CD4-positive, alpha-beta T cell (primary cell): ENCODE measurements around the gene NQO2. TPM values are rescaled to one million over a fixed set of nuclear protein-coding genes. Genes with fewer than 3 reads are reported as not detected.

Experiments used
- ATAC-seq: fragments of 200-7000 bp; cut with Tn5 transposase; one replicate; pipeline ENCODE4 v1.10.0; 2022; ENCODE audit warnings: mild to moderate bottlenecking; ENCODE audit not compliant: poor library complexity
- CTCF ChIA-PET: fragments of 350-600 bp; sonication (Branson Sonifier 250); formaldehyde crosslinking; loops from one replicate; lab custom pipeline; 2021; ENCODE audit warnings: antibody characterized with exemption, inconsistent platforms; lab: Charles Lee
- POLR2A ChIA-PET: fragments of 350-600 bp; sonication (Branson Sonifier 250); formaldehyde crosslinking; loops from one replicate; lab custom pipeline; 2021; ENCODE audit warnings: antibody characterized with exemption, inconsistent platforms; lab: Charles Lee
- DNase-seq, 14 experiments: peaks; one replicate each; pipeline ENCODE4 v3.0.0-alpha.2; 2013 to 2020; ENCODE audit warnings: mixed read lengths in 2 of 14
- H3K27ac ChIP-seq, 2 donors: one replicate each; pipeline versions ENCODE4 v1.5.1 to v1.7.0; 2013; ENCODE audit warnings: low read length in 2 of 2, low read depth in 1 of 2, mild to moderate bottlenecking in 1 of 2
- H3K27me3 ChIP-seq, 2 experiments: 1 replicate in 1 of 2; 2 replicates in 1 of 2; pipeline versions ENCODE4 v1.6.1 to v1.7.0; 2013; ENCODE audit warnings: low read length in 2 of 2, control low read depth in 1 of 2, mild to moderate bottlenecking in 1 of 2, moderate library complexity in 1 of 2; ENCODE audit not compliant: insufficient read depth in 2 of 2, control insufficient read depth in 1 of 2
- H3K36me3 ChIP-seq: one replicate; pipeline ENCODE4 v1.6.1; 2013; ENCODE audit warnings: low read length, control low read depth; ENCODE audit not compliant: insufficient read depth
- H3K4me1 ChIP-seq: one replicate; pipeline ENCODE4 v1.6.1; 2013; ENCODE audit warnings: low read length, control low read depth; ENCODE audit not compliant: insufficient read depth
- H3K4me3 ChIP-seq: one replicate; pipeline ENCODE4 v1.5.1; 2013; ENCODE audit warnings: mild to moderate bottlenecking, low read length, moderate library complexity
- H3K9me3 ChIP-seq, 2 experiments: 1 replicate in 1 of 2; 2 replicates in 1 of 2; pipeline versions ENCODE4 v1.6.1 to v1.7.0; 2013; ENCODE audit warnings: low read length in 2 of 2, mild to moderate bottlenecking in 2 of 2, control low read depth in 1 of 2, moderate library complexity in 1 of 2; ENCODE audit not compliant: control insufficient read depth in 1 of 2, insufficient read depth in 1 of 2
- H3K27ac Mint-ChIP-seq: one replicate; pipeline ENCODE4 v1.8.0; 2020; ENCODE audit warnings: mixed read lengths
- H3K27me3 Mint-ChIP-seq: one replicate; pipeline ENCODE4 v1.8.0; 2021; ENCODE audit warnings: mixed read lengths
- H3K36me3 Mint-ChIP-seq: one replicate; pipeline ENCODE4 v1.8.0; 2021; ENCODE audit warnings: low read depth, mixed read lengths
- H3K4me1 Mint-ChIP-seq: one replicate; pipeline ENCODE4 v1.8.0; 2021; ENCODE audit warnings: low read depth, mixed read lengths
- H3K4me3 Mint-ChIP-seq: one replicate; pipeline ENCODE4 v1.8.0; 2020; ENCODE audit warnings: mild to moderate bottlenecking, mixed read lengths
- H3K9me3 Mint-ChIP-seq: one replicate; pipeline ENCODE4 v1.8.0; 2020; ENCODE audit warnings: mixed read lengths
- CTCF ChIP-seq: fragments of 200-600 bp; IDR thresholded peaks from one replicate; pipeline ENCODE4 v1.8.0; 2022; ENCODE audit warnings: antibody characterized with exemption, mild to moderate bottlenecking
- intact Hi-C, 2 experiments: fragments of 100-400 bp; cut with DNase I in 1 of 2; cut with micrococcal nuclease in 1 of 2; formaldehyde crosslinking; loops; one replicate each; pipeline versions ENCODE4 v1.15.1 to v1.9.0; 2023 to 2025; cut with DNase I, micrococcal nuclease
- total RNA-seq, 174 experiments: library from RNA in 2 of 174; stranded (reverse) in 2 of 174; gene quantifications; one replicate each; pipeline ENCODE4 v1.2.3 and lab custom pipeline; 2021 to 2026

NQO2 gene
- total RNA-seq, 2 experiments from 2014 or later: 6.7 to 7.7 TPM

GRCh38 chr6:3016473-3017280, 17.0 kb downstream of the NQO2 start:
- ChIA-PET POLR2A (interaction anchor here (1.0 kb wide), 1 partner anchor 10 kb away, joined by 3 read pairs; no protein-coding TSS in a partner anchor), CTCF (no interaction called here)
- no peaks in the 10 kb centered on the region for H3K4me1 Mint-ChIP-seq
- Histone ChIP-seq H3K4me1 (peaks cover 2% of the 10 kb centered on the region), H3K27me3 (no peaks in the 10 kb centered on the region), H3K36me3 (peaks cover 51% of the 10 kb centered on the region), H3K4me3 (no peak overlapping the region), H3K27ac (no peak overlapping the region), H3K9me3 (peaks cover 7 to 9% of the 10 kb centered on the region in 2 experiments)
- no peak overlapping the region for H3K4me3 Mint-ChIP-seq
- no peaks in the 10 kb centered on the region for H3K27me3 Mint-ChIP-seq
- peaks cover under 1% of the 10 kb centered on the region for H3K9me3 Mint-ChIP-seq
- no peak for TF ChIP-seq CTCF
- intact Hi-C loops: no loop called here
- ATAC-seq: no peak
- H3K36me3 Mint-ChIP-seq: peaks cover 79% of the 10 kb centered on the region
- no peak for DNase-seq
- no peak overlapping the region for H3K27ac Mint-ChIP-seq

- Mint-ChIP-seq H3K36me3 (peaks cover 73% of the 10 kb centered on the region), H3K9me3 (no peaks in the 10 kb centered on the region), H3K4me1 (no peaks in the 10 kb centered on the region), H3K27me3 (no peaks in the 10 kb centered on the region), H3K27ac (no peak overlapping the region), H3K4me3 (no peak overlapping the region)
- Histone ChIP-seq H3K4me3 (no peak overlapping the region), H3K36me3 (peaks cover 45% of the 10 kb centered on the region), H3K27ac (no peak overlapping the region), H3K9me3 (peaks cover 1 to 5% of the 10 kb centered on the region in 2 experiments), H3K4me1 (peaks cover 7% of the 10 kb centered on the region), H3K27me3 (no peaks in the 10 kb centered on the region)
- intact Hi-C loops: no loop called here
- ChIA-PET POLR2A (interaction anchor here (1.0 kb wide), 1 partner anchor 9 kb away, joined by 3 read pairs; no protein-coding TSS in a partner anchor), CTCF (no interaction called here)
- DNase-seq: no peak
- no peak for ATAC-seq
- no peak for TF ChIP-seq CTCF
These were observed 17.6 kb downstream of the NQO2 start for GRCh38 chr6:3017304-3017703.

- CTCF ChIA-PET: interaction anchor here (1.0 kb wide), 1 partner anchor 18 kb away, joined by 3 read pairs; no protein-coding TSS in a partner anchor
- Mint-ChIP-seq H3K27ac (no peak overlapping the region), H3K27me3 (no peaks in the 10 kb centered on the region), H3K4me1 (peaks cover 15% of the 10 kb centered on the region), H3K36me3 (peaks cover 62% of the 10 kb centered on the region), H3K9me3 (no peaks in the 10 kb centered on the region), H3K4me3 (no peak overlapping the region)
- Histone ChIP-seq H3K4me1 (peaks cover 22% of the 10 kb centered on the region), H3K27me3 (no peaks in the 10 kb centered on the region), H3K27ac (no peak overlapping the region), H3K4me3 (no peak overlapping the region), H3K9me3 (peaks cover 0 to 4% of the 10 kb centered on the region in 2 experiments), H3K36me3 (peaks cover 36% of the 10 kb centered on the region)
- no peak for ATAC-seq
- POLR2A ChIA-PET: interaction anchor here (0.7 to 1.8 kb wide), 2 partner anchors 13 to 29 kb away, joined by 3 to 4 read pairs; no protein-coding TSS in a partner anchor
- DNase-seq: no peak
- no peak for TF ChIP-seq CTCF
- intact Hi-C loops: no loop called here
These were observed 19.4 kb downstream of the NQO2 start for GRCh38 chr6:3019065-3019464.
